Measurements from ENCODE around the gene CALCOCO2.

The CALCOCO2 gene, protein sequence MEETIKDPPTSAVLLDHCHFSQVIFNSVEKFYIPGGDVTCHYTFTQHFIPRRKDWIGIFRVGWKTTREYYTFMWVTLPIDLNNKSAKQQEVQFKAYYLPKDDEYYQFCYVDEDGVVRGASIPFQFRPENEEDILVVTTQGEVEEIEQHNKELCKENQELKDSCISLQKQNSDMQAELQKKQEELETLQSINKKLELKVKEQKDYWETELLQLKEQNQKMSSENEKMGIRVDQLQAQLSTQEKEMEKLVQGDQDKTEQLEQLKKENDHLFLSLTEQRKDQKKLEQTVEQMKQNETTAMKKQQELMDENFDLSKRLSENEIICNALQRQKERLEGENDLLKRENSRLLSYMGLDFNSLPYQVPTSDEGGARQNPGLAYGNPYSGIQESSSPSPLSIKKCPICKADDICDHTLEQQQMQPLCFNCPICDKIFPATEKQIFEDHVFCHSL

DNA sequence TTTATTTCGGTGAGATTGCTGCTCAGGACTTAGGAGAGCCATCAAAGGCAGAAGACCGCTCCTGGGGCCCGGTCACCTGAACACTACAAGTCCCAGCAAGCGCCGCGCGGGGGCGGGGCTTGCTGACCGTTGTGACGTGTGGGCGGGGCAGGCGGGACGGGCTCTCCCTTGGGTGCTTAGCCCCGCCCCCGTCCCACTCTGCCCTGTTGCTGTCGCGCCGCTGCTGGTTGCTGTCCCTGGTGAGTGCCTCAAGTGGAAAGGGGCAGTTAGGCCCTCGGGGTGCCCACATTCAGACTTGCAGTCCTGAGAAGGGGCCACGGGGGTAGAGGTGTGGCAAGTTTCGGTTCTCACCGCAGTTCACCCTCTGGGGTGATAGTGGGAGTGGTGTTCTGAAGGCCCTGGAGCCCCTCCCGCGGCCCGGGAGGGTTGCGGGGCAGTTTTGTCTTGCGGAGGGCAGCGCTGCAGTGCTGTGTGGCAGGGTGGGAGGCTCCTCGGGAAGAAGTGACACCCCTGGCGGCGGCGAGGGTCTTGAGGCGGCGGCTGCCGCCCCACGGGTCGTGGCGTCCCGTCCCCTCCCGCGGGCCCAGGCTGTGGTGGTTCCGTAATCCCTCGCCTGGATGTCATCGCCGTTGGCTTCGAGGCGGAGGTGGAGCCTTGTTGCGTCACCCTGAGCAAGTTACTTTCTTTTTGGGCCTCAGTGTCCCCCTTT, at the start of gene CALCOCO2:
TSS of gene CALCOCO2 (plus strand) at position 196 of the 709 bp plus-strand sequence. CDS start 10,673 bp downstream, outside the sequence.
- peak within 1 kb of the TSS; percentile 90 for H3K27ac ChIP-seq
- no peaks in the 10 kb centered on the region for H3K27me3 ChIP-seq (replicated peaks)
- TF ChIP-seq, protein P1, sequence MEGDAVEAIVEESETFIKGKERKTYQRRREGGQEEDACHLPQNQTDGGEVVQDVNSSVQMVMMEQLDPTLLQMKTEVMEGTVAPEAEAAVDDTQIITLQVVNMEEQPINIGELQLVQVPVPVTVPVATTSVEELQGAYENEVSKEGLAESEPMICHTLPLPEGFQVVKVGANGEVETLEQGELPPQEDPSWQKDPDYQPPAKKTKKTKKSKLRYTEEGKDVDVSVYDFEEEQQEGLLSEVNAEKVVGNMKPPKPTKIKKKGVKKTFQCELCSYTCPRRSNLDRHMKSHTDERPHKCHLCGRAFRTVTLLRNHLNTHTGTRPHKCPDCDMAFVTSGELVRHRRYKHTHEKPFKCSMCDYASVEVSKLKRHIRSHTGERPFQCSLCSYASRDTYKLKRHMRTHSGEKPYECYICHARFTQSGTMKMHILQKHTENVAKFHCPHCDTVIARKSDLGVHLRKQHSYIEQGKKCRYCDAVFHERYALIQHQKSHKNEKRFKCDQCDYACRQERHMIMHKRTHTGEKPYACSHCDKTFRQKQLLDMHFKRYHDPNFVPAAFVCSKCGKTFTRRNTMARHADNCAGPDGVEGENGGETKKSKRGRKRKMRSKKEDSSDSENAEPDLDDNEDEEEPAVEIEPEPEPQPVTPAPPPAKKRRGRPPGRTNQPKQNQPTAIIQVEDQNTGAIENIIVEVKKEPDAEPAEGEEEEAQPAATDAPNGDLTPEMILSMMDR (IDR thresholded peaks at IDR 0.05; ENCODE audit: low read depth, low read length, missing control alignments): no peak
- H3K4me3 ChIP-seq (ENCODE audit: low read depth, low read length): peak within 1 kb of the TSS; percentile 97
- peak; percentile 86 for DNase-seq
- in situ Hi-C loops (cut with HindIII; ENCODE audit: low pct_ligation_motif_present, low sequenced_read_pairs): no loop called here
- no peaks in the 10 kb centered on the region for H3K36me3 ChIP-seq (replicated peaks)

DNA sequence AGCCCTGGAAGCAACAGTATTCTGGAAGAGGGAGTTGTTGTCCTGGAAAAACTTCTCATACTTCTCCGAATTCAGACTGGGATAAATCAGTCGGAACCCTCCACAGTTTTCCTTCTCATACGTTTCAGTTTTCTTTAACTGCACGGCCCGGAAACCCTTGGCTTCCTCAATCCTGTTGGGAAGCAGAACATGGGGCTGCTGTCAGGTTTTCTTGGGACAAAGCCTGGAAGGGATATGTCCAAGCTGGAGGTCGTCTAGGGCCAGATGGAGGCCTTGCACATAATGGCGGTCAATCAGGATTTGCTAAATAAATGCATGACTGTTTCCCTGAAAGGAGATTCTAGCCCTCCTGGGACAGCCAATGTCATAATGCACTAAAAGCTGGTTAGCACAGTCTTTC, 43.0 kb upstream of the CALCOCO2 start:
- H3K4me3 ChIP-seq (ENCODE audit: low read depth, low read length): no peak overlapping the region
- no peak overlapping the region for H3K27ac ChIP-seq
- TF ChIP-seq, protein P1 (IDR thresholded peaks at IDR 0.05; ENCODE audit: low read depth, low read length, missing control alignments): no peak
- in situ Hi-C loops (cut with HindIII; ENCODE audit: low pct_ligation_motif_present, low sequenced_read_pairs): no loop called here
- H3K36me3 ChIP-seq (replicated peaks): no peaks in the 10 kb centered on the region
- no peak for DNase-seq
- H3K27me3 ChIP-seq (replicated peaks): peaks cover 8% of the 10 kb centered on the region

DNA sequence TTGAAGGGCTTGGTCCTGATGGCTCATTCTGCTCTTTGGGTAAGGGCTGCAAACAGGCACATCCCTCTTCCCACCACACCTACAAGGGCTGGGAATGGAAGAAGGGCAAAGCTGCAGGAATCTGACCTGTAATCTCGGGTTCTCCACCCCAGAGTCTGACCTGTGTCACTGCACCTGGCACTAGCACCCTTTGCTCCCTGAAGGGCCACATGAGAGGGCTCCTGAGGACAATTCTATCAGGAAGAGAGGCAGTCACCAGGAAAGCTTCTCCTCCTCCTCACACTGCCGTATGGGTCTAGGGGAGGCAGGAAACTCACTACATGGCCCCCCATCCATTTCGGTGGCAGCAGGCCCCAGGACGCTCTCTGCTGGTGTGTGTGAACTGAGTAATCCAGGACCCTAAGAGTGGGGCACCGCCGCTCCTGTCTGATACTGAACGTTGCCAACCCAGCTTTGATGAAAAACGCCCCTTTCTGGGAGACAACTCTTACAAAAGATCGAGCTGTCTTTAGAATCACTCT, 40.2 kb upstream of the CALCOCO2 start:
- in situ Hi-C loops (cut with HindIII; ENCODE audit: low pct_ligation_motif_present, low sequenced_read_pairs): no loop called here
- Histone ChIP-seq H3K4me3 (ENCODE audit: low read depth, low read length) (no peak overlapping the region), H3K36me3 (replicated peaks) (no peaks in the 10 kb centered on the region), H3K27me3 (replicated peaks) (peaks cover 8% of the 10 kb centered on the region), H3K27ac (no peak overlapping the region)
- TF ChIP-seq, protein P1 (IDR thresholded peaks at IDR 0.05; ENCODE audit: low read depth, low read length, missing control alignments): no peak
- no peak for DNase-seq

DNA sequence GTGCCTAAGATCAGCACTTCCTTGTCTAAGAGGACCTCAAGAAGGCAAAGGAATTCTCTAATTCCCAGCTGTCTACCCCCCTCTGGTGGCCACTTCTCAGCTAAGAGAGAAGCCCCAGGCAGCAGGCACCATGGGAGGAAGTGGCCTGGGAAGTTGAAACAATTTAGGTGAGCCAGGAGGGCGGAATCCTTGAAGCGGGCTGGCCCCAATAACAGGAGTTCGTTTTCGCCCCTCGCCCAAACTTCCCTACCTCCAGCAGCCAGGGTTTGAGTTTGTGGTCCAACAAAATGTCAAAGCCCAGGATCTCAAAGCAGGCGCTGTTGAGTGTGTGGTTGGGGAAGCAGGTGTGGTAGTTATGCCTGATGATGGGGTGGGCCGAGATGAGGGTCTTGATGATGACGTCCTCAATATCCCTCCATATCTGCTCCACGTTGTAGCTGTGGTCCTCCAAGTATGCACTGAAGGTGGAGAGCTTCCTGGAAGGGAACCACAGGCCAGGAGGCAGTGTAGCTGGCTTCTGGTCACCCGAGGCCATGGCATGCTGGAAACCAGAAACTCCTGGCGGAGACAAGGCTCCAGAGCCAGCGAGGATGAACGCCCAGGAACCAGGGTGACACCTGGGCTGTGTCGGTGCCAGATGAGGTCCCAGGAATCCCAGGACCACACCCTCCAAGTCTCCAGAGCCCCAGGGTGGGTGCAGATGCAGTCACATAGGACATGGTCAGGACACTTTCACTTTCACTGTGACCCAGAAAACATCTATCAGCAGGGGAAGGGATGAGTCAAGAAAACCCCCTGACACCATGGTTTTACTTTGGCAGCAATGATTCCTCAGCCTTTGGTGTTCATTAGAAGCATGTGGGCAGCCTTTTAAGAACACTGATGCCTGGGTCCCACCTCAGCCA, 39.5 kb upstream of the CALCOCO2 start:
- Histone ChIP-seq H3K27me3 (replicated peaks) (peaks cover 8% of the 10 kb centered on the region), H3K27ac (no peak overlapping the region), H3K36me3 (replicated peaks) (no peaks in the 10 kb centered on the region), H3K4me3 (ENCODE audit: low read depth, low read length) (no peak overlapping the region)
- TF ChIP-seq, protein P1 (IDR thresholded peaks at IDR 0.05; ENCODE audit: low read depth, low read length, missing control alignments): peak; percentile 91
- in situ Hi-C loops (cut with HindIII; ENCODE audit: low pct_ligation_motif_present, low sequenced_read_pairs): no loop called here
- DNase-seq: peak; percentile 73

DNA sequence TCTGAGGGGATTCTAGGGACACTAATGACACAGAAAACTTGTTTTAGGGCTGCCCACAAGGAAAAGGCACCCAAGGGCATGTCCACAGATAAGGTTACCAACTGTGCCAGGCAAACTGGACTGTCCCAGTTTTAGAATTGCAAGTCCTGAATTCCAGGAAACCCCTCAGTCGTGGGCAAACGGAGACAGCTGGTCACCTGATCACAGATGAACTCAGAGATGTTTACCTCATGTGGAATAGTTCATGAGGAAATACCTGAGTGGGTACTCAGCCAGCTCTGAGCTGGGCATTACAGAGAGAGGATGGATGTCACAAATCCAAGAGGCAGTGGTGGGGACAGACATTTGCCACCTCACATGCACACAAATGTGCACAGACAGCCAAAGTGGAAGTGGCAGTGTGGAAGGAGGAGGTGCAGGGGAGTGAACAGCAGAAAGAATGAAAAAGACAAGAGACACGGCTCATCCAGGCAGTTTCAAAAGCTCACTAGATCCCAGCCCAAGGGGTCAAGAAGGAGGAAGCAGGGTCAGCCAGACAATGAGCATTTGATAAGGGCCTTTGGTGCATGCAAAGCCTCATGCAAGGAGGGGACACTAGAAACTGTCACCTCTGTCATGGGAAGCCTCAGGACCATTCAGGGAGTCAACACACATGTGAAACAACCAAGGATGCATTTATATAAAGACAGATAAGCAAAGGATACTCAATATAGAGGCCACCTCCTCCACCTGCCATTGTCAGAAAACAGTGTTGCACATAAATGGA, 38.6 kb upstream of the CALCOCO2 start:
- Histone ChIP-seq H3K36me3 (replicated peaks) (no peaks in the 10 kb centered on the region), H3K4me3 (ENCODE audit: low read depth, low read length) (no peak overlapping the region), H3K27ac (no peak overlapping the region), H3K27me3 (replicated peaks) (peaks cover 5% of the 10 kb centered on the region)
- TF ChIP-seq, protein P1 (IDR thresholded peaks at IDR 0.05; ENCODE audit: low read depth, low read length, missing control alignments): no peak
- DNase-seq: no peak
- in situ Hi-C loops (cut with HindIII; ENCODE audit: low pct_ligation_motif_present, low sequenced_read_pairs): no loop called here

Measured in brain microvascular endothelial cell (primary cell).